Measurements from ENCODE around the gene GTF3C4. TPM values are rescaled to one million over a fixed set of nuclear protein-coding genes. Genes with fewer than 3 reads are reported as not detected.

Gene GTF3C4
- total and polyA plus RNA-seq, 2 of the 8 experiments (the other 6 are each of a cell fraction or from before 2014, with no cell fraction given) = 6.8 to 39.2 TPM

GRCh38 chr9:132739710-132740310, 69.5 kb downstream of the GTF3C4 start:
- Histone ChIP-seq H3K23me2 (ENCODE audit: low read depth, low read length) (no peaks in the 10 kb centered on the region), H3K23ac (ENCODE audit: insufficient read length) (no peak overlapping the region), H3K9me3 (ENCODE audit: insufficient read depth in 2 of 2, low read depth in 1 of 2, low read length in 1 of 2) (no peaks in the 10 kb centered on the region), H2BK15ac (ENCODE audit: low read length) (no peak overlapping the region), H2BK5ac (ENCODE audit: low read depth, low read length) (no peak overlapping the region; the same call in 1 of the 2 replicates), H4K8ac (ENCODE audit: extremely low read depth, insufficient read depth, low read length) (no peak overlapping the region), H3K14ac (ENCODE audit: insufficient read length) (no peak overlapping the region), H3K18ac (ENCODE audit: extremely low read depth, low read length) (no peak overlapping the region), H3K79me1 (ENCODE audit: low read depth, low read length) (no peaks in the 10 kb centered on the region; the same call in 1 of the 2 replicates), H3K4me3 (ENCODE audit: extremely low read depth in 1 of 4, insufficient read depth in 2 of 4, low read depth in 3 of 4, low read length in 4 of 4) (no peak overlapping the region), H3K27me3 (replicated peaks in 1 of 4; ENCODE audit: control insufficient read depth in 3 of 4, extremely low read depth in 1 of 4, insufficient read depth in 3 of 4, low read length in 3 of 4) (peaks cover 11 to 30% (median 28%) of the 10 kb centered on the region in 4 experiments), H3K4me1 (replicated peaks in 1 of 4; ENCODE audit: control insufficient read depth in 3 of 4, insufficient read depth in 4 of 4, low read length in 3 of 4) (peaks cover 7 to 16% (median 13%) of the 10 kb centered on the region in 4 experiments), H3K79me2 (ENCODE audit: control insufficient read depth in 1 of 2, insufficient read depth in 2 of 2, low read length in 2 of 2) (no peaks in the 10 kb centered on the region), H4K5ac (ENCODE audit: insufficient read length, low read depth, low read length) (no peak overlapping the region), H2BK120ac (replicated peaks; ENCODE audit: low read depth, low read length) (no peak overlapping the region), H3K56ac (replicated peaks; ENCODE audit: insufficient read length, low read depth, low read length) (no peak overlapping the region), H4K20me1 (replicated peaks in 1 of 2; ENCODE audit: control insufficient read depth in 1 of 2, insufficient read depth in 2 of 2, low read length in 2 of 2) (peaks cover 0 to 2% of the 10 kb centered on the region in 2 experiments), H2AFZ (ENCODE audit: low read length) (no peak overlapping the region), H3K9ac (replicated peaks in 1 of 4; ENCODE audit: extremely low read depth in 1 of 4, low read depth in 3 of 4, low read length in 3 of 4) (no peak overlapping the region), H2AK5ac (ENCODE audit: low read depth, low read length) (no peak overlapping the region), H3K36me3 (ENCODE audit: control insufficient read depth in 2 of 4, insufficient read depth in 4 of 4, low read length in 3 of 4) (no peaks in the 10 kb centered on the region), H4K91ac (replicated peaks; ENCODE audit: insufficient read length, low read length) (no peak overlapping the region), H3K4me2 (ENCODE audit: insufficient read depth in 1 of 2, low read depth in 2 of 2, low read length in 2 of 2) (no peak overlapping the region), H3K27ac (ENCODE audit: low read depth, low read length) (no peak overlapping the region), H2BK20ac (ENCODE audit: low read length) (no peak overlapping the region), H2BK12ac (ENCODE audit: low read depth, low read length) (no peak overlapping the region), H3K4ac (replicated peaks; ENCODE audit: insufficient read length, low read depth, low read length) (no peak overlapping the region)
- POLR2A ChIA-PET (ENCODE audit: partially characterized antibody) = no interaction called here
- CTCF ChIA-PET (ENCODE audit: partially characterized antibody) = interaction anchor here (1.2 to 1.4 kb wide), 2 partner anchors 27 to 29 kb away, joined by 4 to 5 read pairs; no protein-coding TSS in a partner anchor
- DNase-seq (ENCODE audit: low read depth in 1 of 2, low spot score in 2 of 2) (no peak), FAIRE-seq (no peak)
- WGBS, 2 experiments (ENCODE audit: extremely low coverage in 1 of 2, insufficient coverage in 1 of 2, insufficient read length in 1 of 2, insufficient replicate concordance in 2 of 2, low coverage in 1 of 2, low lambda C conversion rate in 2 of 2, missing lambda C conversion rate in 1 of 2) = 88% methylated on average over 9 of the region's 9 CpGs; no CpG with 5 or more reads in 1 of the 2 experiments
- TF ChIP-seq JUN (IDR thresholded peaks at IDR 0.05; ENCODE audit: low read depth, low read length) (no peak), CREB1 (IDR thresholded peaks at IDR 0.05) (no peak), ZNF274 (IDR thresholded peaks at IDR 0.05; ENCODE audit: borderline replicate concordance, extremely low read depth, low read length) (no peak), CBX5 (IDR thresholded peaks at IDR 0.05; ENCODE audit: low read depth, low read length) (no peak), SIRT6 (IDR thresholded peaks at IDR 0.05; ENCODE audit: low read length) (no peak), EGR1 (IDR thresholded peaks at IDR 0.05; ENCODE audit: borderline replicate concordance, low read depth, low read length) (no peak), SAP30 (IDR thresholded peaks at IDR 0.05; ENCODE audit: insufficient read depth, insufficient replicate concordance, low read length) (no peak), ASH2L (IDR thresholded peaks at IDR 0.05; ENCODE audit: low read length) (no peak), RBBP5 (IDR thresholded peaks at IDR 0.05; ENCODE audit: borderline replicate concordance, low read depth, low read length) (no peak), SIX5 (IDR thresholded peaks at IDR 0.05; ENCODE audit: low read depth, low read length) (no peak)
- TF ChIP-seq, protein P1, sequence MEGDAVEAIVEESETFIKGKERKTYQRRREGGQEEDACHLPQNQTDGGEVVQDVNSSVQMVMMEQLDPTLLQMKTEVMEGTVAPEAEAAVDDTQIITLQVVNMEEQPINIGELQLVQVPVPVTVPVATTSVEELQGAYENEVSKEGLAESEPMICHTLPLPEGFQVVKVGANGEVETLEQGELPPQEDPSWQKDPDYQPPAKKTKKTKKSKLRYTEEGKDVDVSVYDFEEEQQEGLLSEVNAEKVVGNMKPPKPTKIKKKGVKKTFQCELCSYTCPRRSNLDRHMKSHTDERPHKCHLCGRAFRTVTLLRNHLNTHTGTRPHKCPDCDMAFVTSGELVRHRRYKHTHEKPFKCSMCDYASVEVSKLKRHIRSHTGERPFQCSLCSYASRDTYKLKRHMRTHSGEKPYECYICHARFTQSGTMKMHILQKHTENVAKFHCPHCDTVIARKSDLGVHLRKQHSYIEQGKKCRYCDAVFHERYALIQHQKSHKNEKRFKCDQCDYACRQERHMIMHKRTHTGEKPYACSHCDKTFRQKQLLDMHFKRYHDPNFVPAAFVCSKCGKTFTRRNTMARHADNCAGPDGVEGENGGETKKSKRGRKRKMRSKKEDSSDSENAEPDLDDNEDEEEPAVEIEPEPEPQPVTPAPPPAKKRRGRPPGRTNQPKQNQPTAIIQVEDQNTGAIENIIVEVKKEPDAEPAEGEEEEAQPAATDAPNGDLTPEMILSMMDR (IDR thresholded peaks at IDR 0.05; ENCODE audit: control extremely low read depth in 1 of 3, insufficient read depth in 1 of 3, low read depth in 1 of 3, low read length in 3 of 3) = no peak

Data from H1 (cell line).